PC-9 (cell line): ENCODE data around the gene ARHGAP10. TPM values are rescaled to one million over a fixed set of nuclear protein-coding genes. Genes with fewer than 3 reads are reported as not detected.
A peak's percentile ranks its signal among the peaks of the same experiment; 100 is the strongest.

ENCODE experiments used
- BruUV-seq: library from RNA; stranded (reverse); fragments of 400-500 nt; replicated peaks from 2 replicates; lab custom pipeline; 2021; lab: Mats Ljungman, UMichigan
- CTCF ChIA-PET: fragments of 300-600 bp; sonication (Branson Sonifier 250); formaldehyde crosslinking; loops from one replicate; lab custom pipeline; 2022; ENCODE audit warnings: antibody characterized with exemption; lab: Charles Lee
- POLR2A ChIA-PET: fragments of 300-600 bp; sonication (Branson Sonifier 250); formaldehyde crosslinking; loops from one replicate; lab custom pipeline; 2022; ENCODE audit warnings: antibody characterized with exemption; ENCODE audit not compliant: unreplicated experiment; lab: Charles Lee
- DNase-seq, 2 experiments: peaks; one replicate each; pipeline versions ENCODE4 v3.0.0 to v3.0.0-alpha.2; 2015 to 2022; ENCODE audit warnings: mixed read lengths in 1 of 2
- H2AFZ ChIP-seq: fragments of 200-600 bp; sonication (generic); 2 replicates; pipeline ENCODE4 v1.8.1; 2017; ENCODE audit warnings: antibody characterized with exemption
- H3F3A ChIP-seq: fragments of 200-600 bp; sonication (generic); 2 replicates; pipeline ENCODE4 v1.8.1; 2017; ENCODE audit warnings: antibody characterized with exemption, mild to moderate bottlenecking, low read depth; ENCODE audit not compliant: insufficient read depth
- H3K27ac ChIP-seq: fragments of 200-600 bp; sonication (generic); 2 replicates; pipeline ENCODE4 v1.6.1; 2016; ENCODE audit warnings: mixed run types
- H3K27me3 ChIP-seq: fragments of 200-600 bp; sonication (generic); 2 replicates; pipeline ENCODE4 v1.6.1; 2016; ENCODE audit warnings: low read depth, mixed run types; ENCODE audit not compliant: insufficient read depth
- H3K36me3 ChIP-seq: fragments of 200-600 bp; sonication (generic); 2 replicates; pipeline ENCODE4 v1.6.1; 2016; ENCODE audit warnings: low read depth, mixed run types
- H3K4me1 ChIP-seq: fragments of 200-600 bp; sonication (generic); replicated peaks from 2 replicates; pipeline ENCODE4 v1.6.1; 2016; ENCODE audit warnings: mixed run types; ENCODE audit not compliant: insufficient read depth
- H3K4me2 ChIP-seq: fragments of 200-600 bp; sonication (generic); 2 replicates; pipeline ENCODE4 v1.6.1; 2017; ENCODE audit warnings: mixed run types
- H3K4me3 ChIP-seq: fragments of 200-600 bp; sonication (generic); 2 replicates; pipeline ENCODE4 v1.6.1; 2016; ENCODE audit warnings: mixed run types
- H3K79me2 ChIP-seq: fragments of 200-600 bp; sonication (generic); 2 replicates; pipeline ENCODE4 v1.6.1; 2017; ENCODE audit warnings: low read depth, mixed run types
- H3K9me2 ChIP-seq: fragments of 200-600 bp; sonication (generic); 2 replicates; pipeline ENCODE4 v1.8.1; 2017; ENCODE audit warnings: mild to moderate bottlenecking; ENCODE audit not compliant: insufficient read depth
- H3K9me3 ChIP-seq: fragments of 200-600 bp; sonication (generic); 2 replicates; pipeline ENCODE4 v1.8.1; 2016; ENCODE audit warnings: low read depth; ENCODE audit not compliant: insufficient read depth
- H4K20me1 ChIP-seq: fragments of 200-600 bp; sonication (generic); 2 replicates; pipeline ENCODE4 v1.8.1; 2017; ENCODE audit not compliant: insufficient read depth
- CTCF ChIP-seq: fragments of 200-600 bp; sonication (generic); conservative IDR thresholded peaks from 2 replicates; pipeline ENCODE4 v1.6.1; 2017; ENCODE audit warnings: mixed run types, antibody characterized with exemption, mild to moderate bottlenecking, moderate library complexity
- EZH2 ChIP-seq: fragments of 200-600 bp; sonication (generic); IDR thresholded peaks from 2 replicates; pipeline ENCODE4 v1.8.0; 2017; ENCODE audit warnings: antibody characterized with exemption, low read depth
- intact Hi-C: fragments of 100-400 bp; cut with micrococcal nuclease; formaldehyde crosslinking; loops from one replicate; pipeline ENCODE4 v1.10.0; 2022; ENCODE audit not compliant: unreplicated experiment
- total RNA-seq: library from RNA; stranded (reverse); gene quantifications from 2 replicates; pipeline ENCODE4 v1.2.3, GENCODE V29; 2021

The ARHGAP10 gene
- total RNA-seq, 1 experiment from 2014 or later: 27.5 TPM

- Histone ChIP-seq H3K27me3 (no peaks in the 10 kb centered on the region), H4K20me1 (no peaks in the 10 kb centered on the region), H2AFZ (no peak overlapping the region), H3K4me3 (no peak overlapping the region), H3K4me1 (no peaks in the 10 kb centered on the region), H3K9me3 (no peaks in the 10 kb centered on the region), H3K27ac (no peak overlapping the region), H3F3A (0 out of 2 replicates have a peak, but pooled peaks cover 7% of the 10 kb centered on the region), H3K79me2 (peaks cover 39% of the 10 kb centered on the region), H3K36me3 (no peaks in the 10 kb centered on the region), H3K4me2 (no peak overlapping the region), H3K9me2 (no peaks in the 10 kb centered on the region)
- POLR2A ChIA-PET: interaction anchor here (0.5 to 0.9 kb wide), 2 partner anchors 20 to 116 kb away, joined by 6 to 11 read pairs; no protein-coding TSS in a partner anchor
- intact Hi-C loops: no loop called here
- TF ChIP-seq EZH2 (no peak), CTCF (no peak)
- DNase-seq: no peak
- CTCF ChIA-PET: no interaction called here
- BruUV-seq: no TSS peak
These were observed 29.5 kb downstream of the ARHGAP10 start for GRCh38 chr4:147761218-147761883.

- H3F3A ChIP-seq: 0 out of 2 replicates have a peak, but pooled peaks cover 7% of the 10 kb centered on the region
- H3K27ac ChIP-seq: peak overlapping the region; percentile 36; the same call in 1 of the 2 replicates
- H2AFZ ChIP-seq: no peak overlapping the region
- no peaks in the 10 kb centered on the region for H3K9me3 ChIP-seq
- H3K4me2 ChIP-seq: no peak overlapping the region
- H3K4me3 ChIP-seq: no peak overlapping the region
- no peak for TF ChIP-seq CTCF
- TF ChIP-seq EZH2: no peak
- H3K36me3 ChIP-seq: no peaks in the 10 kb centered on the region
- ChIA-PET CTCF (no interaction called here), POLR2A (no interaction called here)
- BruUV-seq: no TSS peak
- no peaks in the 10 kb centered on the region for H3K27me3 ChIP-seq
- peaks cover 44% of the 10 kb centered on the region for H3K79me2 ChIP-seq
- H3K4me1 ChIP-seq: no peaks in the 10 kb centered on the region; the same call in 1 of the 2 replicates
- no peaks in the 10 kb centered on the region for H3K9me2 ChIP-seq
- no peak for DNase-seq
- intact Hi-C loops: no loop called here
- no peaks in the 10 kb centered on the region for H4K20me1 ChIP-seq
These were observed 32.4 kb downstream of the ARHGAP10 start for GRCh38 chr4:147764337-147764736.

GRCh38 chr4:147765121-147765529 lies 33.2 kb downstream of the ARHGAP10 start:
- BruUV-seq: no TSS peak
- no peaks in the 10 kb centered on the region for H3K36me3 ChIP-seq
- peaks cover 52% of the 10 kb centered on the region for H3K79me2 ChIP-seq
- no peak overlapping the region for H2AFZ ChIP-seq
- H3K9me3 ChIP-seq: no peaks in the 10 kb centered on the region
- H3K4me3 ChIP-seq: no peak overlapping the region
- H3K27me3 ChIP-seq: no peaks in the 10 kb centered on the region
- H3K4me1 ChIP-seq: no peaks in the 10 kb centered on the region; the same call in 1 of the 2 replicates
- H4K20me1 ChIP-seq: no peaks in the 10 kb centered on the region
- H3F3A ChIP-seq: 0 out of 2 replicates have a peak, but pooled peaks cover 3% of the 10 kb centered on the region
- no peaks in the 10 kb centered on the region for H3K9me2 ChIP-seq
- CTCF ChIA-PET: no interaction called here
- POLR2A ChIA-PET: no interaction called here
- H3K27ac ChIP-seq: peak overlapping the region; percentile 36
- intact Hi-C loops: no loop called here
- TF ChIP-seq EZH2: no peak
- TF ChIP-seq CTCF: no peak
- peak in 1 of 2 experiments; percentile 70 for DNase-seq
- no peak overlapping the region for H3K4me2 ChIP-seq
